ENCODE data around the gene SLC18A3.

The SLC18A3 gene

DNA sequence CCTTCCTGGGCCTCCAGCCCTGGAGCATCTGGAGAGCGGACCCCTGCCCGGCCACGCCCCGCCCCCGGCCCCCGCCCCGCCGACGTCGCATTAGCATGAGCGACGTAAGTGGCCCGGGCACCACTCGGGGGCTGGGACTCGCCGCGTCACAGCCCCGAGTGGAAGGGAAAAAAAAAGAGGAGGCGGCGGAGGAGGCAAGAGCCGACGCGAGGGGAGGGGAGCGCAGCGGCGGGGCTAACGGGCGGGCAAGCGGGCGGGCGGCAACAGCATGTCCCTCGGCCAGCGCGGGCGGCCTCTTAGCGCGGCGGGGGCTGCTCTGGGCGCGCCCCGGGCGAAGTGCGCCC, at the start of gene SLC18A3:
SLC18A3 (plus strand) TSS at position 197 of the 344 bp plus-strand sequence. CDS start 431 bp downstream, outside the sequence.
- no peak for DNase-seq

DNA sequence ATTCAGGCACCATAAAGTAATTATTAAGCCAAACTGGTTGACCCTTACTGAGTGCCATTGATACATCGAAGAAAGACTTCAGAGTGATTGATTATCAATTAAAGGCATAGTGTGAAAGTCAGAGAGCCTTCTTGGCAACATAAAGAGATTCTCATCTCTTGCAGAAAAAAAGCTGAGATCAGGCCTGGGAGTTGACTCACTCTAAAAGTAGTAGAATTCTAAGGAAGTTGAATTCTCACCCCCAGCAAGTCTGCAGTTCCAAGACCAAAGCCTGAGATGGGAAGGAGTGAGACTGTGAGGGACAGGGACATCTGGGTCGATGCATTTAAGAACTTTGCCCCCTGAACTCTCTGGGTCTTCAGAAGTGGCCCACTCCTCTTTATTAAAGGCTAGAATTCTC, 49.6 kb upstream of the SLC18A3 start:
- DNase-seq: no peak

DNA sequence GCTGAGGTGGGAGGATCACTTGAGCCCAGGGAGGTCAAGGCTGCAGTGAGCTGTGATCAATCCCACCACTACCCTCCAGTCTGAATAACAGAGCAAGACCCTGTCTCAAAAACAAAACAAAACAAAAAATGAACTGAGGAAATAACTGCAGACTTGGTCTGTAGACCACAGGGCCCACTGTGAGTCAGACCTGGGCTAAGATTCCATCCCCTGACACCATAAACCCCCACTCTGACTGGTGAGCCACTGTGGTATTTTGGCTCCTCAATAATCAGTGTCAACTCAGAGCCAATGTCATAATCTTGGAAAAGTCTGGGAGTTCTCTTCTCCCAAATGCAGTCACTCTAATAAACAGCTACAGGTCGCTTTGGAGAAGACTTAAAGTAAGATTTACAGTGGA, 47.2 kb upstream of the SLC18A3 start:
- DNase-seq: no peak

DNA sequence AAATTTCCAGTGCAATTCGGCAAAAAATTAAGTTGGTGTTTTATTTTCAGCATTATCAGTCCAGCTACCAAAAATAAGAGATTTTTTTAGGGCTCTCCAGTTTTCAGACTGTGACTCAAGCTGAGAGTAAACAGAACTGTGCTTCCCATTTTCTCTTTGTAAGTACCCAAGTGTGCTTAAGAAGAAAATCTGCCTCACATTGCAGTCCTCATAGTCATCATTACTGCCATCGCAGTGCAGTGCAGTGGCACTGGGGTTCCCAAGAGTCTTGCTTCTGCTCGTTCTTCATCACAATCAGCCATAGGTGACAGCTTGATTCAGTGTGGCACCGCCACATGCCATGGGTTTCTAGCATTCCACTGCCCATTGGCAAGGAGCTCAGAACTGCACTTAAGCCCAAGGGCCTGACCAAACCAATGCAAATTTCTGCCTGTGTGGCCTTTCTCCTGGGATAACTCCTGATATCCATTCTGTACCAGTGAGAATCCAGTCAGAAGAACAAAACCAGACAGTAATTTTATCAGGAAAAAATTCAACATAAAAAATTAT, 45.6 kb upstream of the SLC18A3 start:
- DNase-seq: no peak

DNA sequence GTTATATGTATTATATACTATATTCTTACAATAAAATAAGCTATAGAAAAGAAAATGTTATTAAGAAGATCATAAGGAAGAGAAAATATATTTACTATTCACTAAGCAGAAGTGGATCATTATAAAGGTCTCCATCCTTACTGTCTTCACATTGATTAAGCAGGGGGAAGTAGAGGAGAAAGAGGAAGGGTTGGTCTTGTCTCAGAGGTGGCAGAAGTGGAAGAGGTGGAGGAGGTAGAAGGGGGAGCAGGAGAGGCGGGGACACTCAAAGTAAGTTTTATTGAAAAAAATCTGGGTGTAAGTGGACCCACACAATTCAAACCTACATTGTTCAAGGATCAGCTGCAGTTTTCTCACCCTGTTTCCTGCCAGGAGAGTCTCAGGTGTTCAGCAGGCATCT, 42.3 kb upstream of the SLC18A3 start:
- no peak for DNase-seq

DNA sequence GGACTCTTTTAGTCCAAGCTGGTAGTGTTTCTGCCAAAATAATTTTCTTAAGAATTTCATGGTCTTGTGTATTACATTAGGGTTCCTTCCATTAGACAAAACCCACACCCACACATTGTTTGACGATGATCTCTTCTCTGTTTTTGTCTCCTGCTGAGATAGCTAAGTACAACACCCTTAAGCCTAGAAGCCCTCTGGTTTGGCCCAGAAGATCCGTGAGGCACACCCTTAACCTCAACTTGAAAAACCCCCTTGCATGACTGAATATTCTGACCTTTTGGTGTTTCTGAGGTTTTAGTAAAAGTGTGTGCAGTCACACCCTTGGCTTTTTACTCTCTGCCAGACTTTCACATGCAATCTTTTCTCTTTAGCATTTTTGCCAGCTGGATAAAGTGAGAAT, 41.9 kb upstream of the SLC18A3 start:
- DNase-seq: no peak

DNA sequence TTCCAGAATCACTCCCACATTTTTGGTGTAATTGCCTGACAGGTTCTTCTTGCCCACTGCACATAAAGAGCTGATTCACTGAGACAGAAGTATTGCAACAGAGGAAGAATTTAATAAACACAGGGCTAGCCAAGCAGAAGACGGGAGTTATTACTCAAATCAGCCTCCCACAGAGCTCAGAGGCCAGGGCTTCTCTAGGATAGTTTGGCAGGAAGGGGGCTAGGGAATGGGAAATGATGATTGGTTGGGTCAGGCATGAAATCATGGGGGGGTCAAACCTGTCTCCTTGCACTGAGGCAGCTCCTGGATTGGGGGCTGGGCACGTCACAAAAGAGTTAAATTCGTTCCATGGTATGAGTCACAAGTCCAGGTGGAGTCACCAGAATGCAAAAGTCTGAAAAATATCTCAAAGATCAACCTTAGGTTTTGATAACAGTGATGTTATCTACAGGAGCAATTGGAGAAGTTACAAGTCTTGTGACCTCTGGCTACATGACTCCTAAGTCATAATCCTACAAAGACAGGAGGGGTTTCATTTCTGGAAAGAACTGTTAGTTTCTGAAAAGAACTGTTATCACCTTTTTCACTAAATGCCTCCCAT, 41.0 kb upstream of the SLC18A3 start:
- no peak for DNase-seq

DNA sequence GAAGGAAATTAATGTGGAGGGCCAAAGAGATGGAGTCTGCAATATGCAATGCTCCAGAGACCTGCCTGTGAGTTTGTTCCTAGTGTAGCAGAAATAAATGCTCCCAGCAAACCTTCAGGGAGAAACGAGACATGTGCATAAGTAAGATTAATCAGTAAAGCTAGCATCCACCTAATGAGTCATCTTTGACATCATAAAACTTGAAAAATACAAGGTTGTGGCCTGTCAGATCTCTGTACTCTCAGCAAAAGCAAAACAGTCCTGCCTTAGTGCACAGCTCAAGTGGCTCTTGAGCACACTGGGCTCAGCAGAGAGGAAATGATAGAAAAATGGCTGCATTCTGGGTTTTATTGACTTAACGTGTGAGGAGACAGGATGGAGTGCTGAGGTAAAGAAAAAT, 38.7 kb upstream of the SLC18A3 start:
- DNase-seq: no peak

DNA sequence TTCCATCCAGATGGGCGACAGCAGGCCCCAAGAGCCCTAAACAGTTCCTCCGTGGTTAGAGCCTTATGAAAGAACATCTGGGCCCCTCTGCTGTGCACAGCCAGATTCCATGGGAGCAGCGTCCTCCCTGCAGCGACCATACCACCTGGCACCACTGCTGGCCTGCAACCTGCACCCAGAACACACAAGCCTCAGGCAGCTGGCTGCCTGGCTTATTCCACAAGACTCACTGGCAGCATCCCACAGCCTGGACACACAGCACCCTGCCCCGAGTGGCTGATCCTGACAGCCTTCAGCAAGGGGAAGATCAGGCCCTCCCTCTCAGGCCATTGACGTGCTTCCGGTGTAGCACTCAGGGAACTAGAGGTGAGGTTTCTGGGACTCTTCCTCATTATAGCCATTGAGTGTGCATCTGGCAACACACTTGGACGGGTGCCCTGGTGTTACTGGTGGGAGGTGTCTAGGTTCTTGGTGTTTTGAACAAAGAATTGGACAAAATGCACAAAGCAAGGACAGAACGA, 37.5 kb upstream of the SLC18A3 start:
- no peak for DNase-seq

DNA sequence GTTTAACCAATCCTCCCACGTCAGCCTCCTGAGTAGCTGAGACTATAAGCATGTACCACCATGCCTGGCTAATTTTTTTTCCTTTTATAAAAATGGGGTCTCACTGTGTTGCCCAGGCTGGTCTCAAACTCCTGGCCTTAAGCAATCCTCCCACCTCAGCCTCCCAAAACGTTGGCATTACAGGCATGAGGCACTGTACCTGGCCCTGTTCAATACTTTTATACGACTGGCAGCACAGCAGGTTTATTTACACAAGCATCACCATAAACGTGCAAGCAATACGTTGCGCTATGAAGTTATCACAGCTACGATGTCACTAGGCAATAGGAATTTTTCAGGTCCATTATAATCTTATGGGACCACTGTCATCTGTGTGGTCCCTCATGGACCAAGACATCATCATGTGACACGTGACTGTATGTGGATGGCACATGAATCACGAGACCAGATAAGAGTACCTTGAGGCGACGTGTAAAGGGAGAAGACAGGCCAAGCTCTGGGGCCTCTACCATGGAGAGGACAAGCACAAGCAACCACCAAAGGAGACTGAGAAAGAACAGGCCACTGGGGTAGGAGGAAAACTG, 34.5 kb upstream of the SLC18A3 start:
- no peak for DNase-seq

DNA sequence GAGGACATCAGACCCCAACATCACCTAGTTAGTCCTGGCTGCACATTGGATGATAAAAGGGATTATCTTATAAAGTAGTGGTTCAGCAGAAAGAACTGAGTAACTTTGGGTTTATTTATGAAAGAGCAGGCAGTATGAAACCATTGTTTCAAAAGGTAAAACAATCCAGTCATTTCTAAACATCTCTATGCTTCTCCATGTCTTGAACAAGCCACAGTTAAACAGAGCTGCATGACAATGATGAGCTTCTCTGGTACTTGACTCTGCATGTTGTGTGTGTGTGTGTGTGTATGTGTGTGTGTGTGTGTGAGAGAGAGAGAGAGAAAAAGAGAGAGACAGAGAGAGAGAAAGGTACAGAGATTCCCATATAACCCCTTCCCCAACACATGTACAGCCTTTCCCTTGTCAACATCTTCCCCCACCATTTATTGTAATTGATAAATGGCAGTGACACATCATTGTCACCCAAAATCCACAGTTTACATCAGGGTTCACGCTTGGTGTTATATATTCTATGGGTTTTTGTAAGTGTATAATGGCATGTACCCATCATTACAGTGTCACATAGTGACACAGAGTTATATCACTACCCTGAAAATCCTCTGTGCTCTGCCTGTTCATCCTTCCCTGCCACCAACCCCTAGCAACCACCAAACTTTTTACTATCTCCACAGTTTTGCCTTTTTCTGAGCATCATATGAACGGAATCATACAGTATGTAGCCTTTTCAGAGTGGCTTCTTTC, 32.8 kb upstream of the SLC18A3 start:
- DNase-seq: no peak

DNA sequence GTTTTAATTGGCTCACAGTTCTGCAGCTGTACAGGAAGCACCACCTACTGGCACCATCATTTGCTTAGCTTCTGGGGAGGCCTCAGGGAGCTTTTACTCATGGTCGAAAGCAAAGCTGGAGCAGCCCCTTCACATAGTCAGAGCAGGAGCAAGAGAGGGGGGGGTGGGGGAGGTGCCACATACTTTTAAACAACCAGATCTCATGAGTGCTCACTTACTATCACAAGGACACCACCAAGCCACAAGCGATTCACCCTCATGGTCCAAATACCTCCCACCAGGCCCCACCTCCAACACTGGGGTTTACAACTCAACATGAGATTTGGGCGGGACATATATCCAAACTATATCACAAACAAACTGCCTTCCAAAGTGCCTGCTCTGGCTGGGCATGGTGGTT, 31.7 kb upstream of the SLC18A3 start:
- DNase-seq: no peak

DNA sequence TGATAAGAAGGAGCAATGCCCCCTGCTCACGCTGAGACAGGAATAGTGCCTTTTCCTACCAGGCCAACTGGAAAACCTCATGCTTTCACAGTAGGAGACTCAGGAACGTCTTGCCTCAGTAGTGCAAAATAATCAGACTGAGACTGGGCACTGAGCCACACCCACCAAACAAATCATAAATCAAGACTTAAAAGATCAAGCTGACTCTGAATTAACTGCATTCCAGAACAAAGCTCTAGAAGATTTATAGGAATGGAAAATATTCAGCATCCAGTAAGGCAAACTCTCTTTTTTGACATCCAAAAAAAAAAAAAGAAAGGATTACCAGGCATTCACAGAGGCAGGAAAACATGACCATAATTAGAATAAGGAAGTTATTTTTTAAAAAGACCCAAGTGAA, 30.5 kb upstream of the SLC18A3 start:
- DNase-seq: no peak

DNA sequence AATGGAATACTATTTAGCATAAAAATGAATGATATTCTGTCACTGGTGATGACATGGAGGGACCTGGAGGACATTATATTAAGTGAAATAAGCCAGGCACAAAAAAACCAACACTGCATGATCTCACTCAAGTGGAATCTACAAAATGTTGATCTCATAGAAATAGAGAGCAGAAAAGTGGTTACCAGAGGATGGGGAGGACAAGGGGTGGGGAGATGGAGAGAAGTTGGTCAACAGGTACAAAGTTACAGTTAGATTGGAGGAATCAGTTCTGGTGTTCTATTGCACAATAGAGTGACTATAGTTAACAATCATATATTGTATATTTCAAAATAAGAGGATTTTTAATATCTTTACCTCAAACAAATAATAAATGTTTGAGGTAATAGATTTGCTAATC, 24.7 kb upstream of the SLC18A3 start:
- no peak for DNase-seq

DNA sequence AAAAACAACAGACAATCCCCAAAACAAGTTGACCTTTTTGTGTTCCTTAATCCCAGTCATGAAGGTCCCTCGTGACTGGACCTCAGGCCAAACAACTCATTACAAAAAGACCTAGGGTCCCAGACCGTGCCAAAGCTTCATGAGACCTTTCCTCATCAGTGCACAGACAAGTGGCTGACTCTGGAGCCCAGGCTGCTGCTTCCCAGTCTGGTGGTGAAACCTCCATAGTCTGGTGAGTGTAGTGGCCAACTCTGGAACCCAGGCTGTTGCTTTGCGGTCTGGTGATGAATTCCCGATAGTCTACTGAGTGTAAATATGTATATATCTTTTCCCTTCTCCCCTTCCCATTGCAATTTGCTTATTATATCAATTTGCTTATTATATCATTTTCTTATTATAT, 22.1 kb upstream of the SLC18A3 start:
- no peak for DNase-seq

DNA sequence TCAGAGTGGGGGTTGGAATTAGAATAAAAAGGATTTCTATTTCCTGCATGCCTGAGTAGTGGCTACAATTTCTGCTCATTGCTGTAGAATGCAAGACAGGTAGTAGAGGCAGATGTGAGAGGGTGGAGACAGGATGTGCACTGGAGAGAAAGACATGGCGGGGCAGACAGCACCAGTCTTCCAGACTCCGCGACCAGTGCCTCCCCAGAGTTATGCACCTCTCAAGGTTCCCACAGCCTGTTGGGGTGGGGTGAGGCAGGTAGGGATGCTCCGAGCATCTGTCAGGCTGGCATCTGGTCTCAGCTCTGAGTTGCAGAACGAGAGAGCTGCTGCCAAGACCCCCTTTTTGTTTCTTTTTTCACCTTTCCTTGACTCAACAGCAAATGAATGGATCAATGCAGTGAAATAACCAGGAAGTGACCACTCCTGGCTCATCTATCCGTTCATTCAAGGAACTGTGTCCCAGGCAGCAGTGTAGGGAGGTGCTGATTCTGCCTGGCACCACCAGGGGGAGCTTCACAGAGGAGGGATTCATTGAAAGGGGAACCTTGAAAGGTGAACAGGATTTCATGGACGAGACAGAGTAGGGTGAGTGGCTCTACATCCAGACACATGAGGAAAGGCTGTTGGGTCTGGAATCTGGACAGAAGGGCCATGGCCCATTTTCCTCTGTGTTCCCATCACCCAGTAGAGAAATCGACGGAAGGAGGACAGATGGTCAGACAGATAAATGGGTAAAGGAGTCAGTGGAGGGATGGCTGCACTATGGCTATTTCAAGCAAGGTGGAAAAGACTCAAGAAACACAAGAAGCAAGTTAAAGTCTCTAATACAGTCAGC, 17.2 kb upstream of the SLC18A3 start:
- no peak for DNase-seq

DNA sequence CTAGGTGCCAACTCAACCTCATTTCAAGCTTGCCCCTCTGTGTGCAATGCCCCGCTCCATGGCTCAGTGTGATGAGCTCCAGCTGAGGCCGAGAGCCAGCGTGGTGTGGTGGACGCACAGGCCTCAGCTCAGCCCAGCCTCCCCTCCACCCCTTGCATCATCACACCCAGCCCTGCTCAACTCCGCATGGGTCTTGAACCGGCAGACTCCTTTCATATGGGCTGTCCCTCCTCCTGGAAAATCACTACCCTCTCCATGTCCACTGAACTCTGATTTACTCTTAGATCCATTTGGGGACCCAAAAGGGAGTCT, 16.6 kb upstream of the SLC18A3 start:
- DNase-seq: no peak

DNA sequence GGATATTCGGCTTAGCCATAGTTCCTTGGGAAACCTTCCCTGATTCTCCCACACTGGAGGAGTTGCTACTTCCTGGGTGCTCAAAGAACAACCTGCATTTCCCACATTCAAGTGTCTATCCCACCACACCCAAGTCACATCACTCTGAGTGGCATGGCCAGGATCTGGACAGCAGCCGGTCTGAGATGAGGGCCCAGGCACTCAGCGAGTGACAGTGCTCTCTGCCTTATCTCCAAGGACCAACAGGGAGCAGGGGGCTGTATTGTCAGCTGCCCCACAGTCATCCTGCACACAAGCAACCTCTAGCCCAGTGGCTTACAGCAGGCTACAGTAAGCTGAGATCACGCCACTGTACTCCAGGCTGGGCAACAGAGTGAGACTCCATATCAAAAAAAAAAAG, 16.1 kb upstream of the SLC18A3 start:
- DNase-seq: no peak

DNA sequence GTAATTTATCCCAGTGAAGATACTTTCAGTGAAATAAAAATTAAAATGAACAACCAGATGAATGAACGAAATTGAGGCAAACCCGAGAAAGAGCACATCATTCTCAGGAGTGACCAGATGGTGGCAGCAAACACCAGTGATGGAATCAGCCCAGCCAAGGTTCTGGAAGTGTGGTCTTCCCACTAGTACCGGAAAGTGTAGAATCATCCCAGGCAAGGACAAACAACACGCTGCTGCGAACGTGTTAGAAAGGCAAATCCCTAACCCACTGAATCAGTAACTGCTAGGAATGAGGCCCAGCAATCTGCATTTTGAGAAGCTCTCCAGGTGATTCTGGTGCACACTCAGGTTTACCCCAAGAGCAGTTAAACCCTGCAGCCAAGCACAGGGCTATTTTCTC, 15.5 kb upstream of the SLC18A3 start:
- peak; percentile 27 for DNase-seq

DNA sequence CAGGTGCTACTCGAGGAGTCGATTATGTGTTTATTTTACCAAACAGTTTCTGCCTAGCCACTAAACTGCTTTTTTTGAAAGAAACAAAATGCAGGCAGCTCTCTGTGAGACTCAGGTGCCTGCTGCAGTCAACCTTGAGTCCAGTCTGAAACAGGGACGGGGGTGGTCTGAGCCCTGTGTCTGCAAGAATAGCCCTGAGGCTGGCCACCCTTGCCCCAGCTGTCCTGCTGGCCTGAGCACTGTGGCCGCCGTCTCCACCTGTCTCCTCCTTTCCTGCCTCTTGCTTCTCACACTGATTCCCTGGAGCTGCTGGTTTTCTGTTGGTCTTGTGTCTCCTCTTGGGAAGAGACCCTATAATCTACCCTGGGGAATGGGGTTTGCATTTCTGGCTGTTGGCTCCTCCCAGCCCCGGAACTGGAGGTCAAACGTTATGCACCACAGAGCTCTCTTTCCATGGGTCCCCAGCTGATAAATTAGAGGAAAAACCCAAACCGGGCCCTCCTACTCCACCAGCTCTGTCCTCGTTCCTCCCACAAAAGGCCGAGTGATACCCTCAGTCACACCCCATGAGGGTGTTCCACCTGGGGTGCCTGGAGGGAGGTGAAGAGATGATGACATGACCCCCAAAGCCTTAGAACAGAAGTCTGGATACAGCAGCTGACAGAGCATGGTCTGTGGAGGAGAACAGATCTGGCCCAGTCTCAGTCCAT, 15.0 kb upstream of the SLC18A3 start:
- DNase-seq: no peak

DNA sequence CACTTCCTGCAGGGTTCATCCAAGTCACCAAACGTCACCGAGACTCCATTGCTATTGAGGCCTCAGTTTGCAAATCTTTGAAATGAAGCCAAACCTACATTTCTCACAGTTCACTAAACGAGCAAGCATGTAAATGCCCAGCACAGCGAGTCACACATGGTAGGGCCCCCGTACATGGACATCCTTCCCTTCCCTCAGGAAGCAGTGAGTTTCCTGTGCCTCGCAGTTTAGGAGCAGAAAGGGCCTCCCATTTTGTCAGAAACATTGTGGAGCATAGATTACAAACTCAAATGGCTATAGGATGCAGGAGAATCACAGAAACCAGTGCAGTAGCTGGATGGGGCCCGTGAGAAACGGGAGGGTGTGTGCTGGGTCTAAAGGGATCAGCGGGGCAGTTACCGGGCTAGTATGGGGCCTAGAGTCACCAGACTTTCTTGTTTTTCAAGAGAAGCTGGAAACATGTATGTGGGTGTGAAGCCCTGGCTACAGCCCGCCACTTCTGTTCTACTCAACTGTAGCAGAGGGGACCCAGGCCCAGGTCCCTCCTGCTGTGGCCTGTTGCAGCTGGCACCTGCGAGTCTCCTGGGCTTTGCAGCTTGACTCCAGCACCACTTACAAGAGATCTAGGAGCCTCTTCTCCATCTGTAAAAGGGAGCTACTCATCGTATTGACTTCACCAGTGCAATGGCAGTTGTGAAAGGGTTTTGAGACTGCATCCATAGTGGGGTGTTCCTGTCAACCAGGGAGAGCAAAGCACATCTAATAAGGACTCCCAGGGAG, 14.2 kb upstream of the SLC18A3 start:
- no peak for DNase-seq

DNA sequence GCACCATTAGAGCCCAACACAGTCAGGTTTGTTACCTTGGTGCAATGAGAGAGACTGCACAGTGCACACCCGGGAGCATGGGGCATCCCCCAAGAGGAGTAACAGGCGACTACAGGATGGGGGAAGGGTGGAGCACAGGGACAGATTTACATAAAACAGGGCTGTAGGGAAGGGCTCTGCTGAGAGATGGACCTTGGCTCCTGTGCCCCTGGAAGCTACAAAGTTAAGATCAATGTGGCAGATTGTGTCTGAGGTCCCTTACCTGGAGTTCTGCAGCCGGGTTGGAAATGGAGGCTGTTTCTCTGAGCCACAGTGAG, 13.7 kb upstream of the SLC18A3 start:
- no peak for DNase-seq

Data from NCI-H748 treated with DMSO at 0.1 percent for 48 hours (cell line).